Activated CD8-positive, alpha-beta memory T cell treated with anti-CD3 and anti-CD28 coated beads for 4 hours (primary cell): ENCODE measurements around the gene RELT.

ENCODE experiments used
- DNase-seq, 2 donors: peaks; one replicate each; pipeline ENCODE4 v3.0.0-alpha.2; 2020; ENCODE audit warnings: low read depth in 2 of 2

The RELT gene

DNA sequence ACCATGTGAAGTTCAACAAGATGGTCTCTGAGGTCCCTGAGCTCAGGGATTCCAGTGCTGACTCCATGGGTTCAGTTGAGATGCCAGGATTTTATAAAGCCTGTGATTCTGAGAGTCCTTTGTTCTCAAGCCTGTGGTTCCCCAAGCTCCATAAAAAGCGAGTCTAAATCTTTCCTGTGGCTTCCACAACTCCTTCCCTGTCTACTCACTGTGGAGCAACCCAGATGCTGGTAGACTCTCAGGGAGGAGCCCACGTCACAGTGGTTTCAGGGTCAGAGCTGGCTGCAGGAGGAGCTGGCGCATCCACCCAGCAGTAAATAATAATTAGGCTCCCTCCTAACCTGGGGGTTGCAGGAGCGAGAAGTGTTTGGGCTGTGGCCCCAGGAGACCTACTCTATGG, 2.0 kb upstream of the RELT start:
- no peak for DNase-seq

- no peak for DNase-seq
These were observed 404 bp upstream of the RELT start for GRCh38 chr11:73375830-73376159.

GRCh38 chr11:73376803-73377629, 817 bp downstream of the RELT start:
- peak; percentile 24 to 35 for DNase-seq

DNA sequence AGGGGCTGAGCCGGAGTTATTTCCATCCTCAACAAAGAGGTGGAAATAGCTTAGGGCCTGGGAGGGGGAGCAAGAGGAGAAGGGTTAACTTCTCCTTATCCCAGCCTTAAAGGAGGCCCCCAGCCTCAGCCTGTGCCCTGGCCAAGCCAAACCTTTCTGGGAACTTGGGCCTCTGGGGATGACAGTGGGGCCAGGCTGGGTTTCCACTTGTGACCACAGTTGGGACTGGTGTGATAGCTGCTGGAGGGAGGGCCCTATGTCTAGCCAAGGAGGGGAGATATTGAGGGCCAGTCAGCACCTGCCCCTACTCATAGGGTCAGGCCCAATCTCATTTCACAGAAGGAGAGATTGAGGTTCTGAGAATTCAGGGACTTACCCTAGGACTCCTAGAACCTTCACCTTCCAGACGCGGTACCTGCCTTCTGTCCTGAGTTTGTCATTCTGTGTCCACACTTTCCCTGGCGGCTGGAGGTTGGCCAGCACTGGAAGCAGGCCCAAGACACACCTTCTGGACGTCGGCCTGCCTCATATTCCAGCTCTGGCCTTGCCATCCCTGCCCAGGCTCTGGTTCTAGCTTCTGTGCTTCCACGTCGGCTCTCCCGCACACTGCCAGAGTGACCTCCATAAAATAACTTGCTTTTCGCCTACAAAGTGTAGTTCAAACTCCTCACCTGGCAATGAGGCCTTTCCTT, 3.1 kb downstream of the RELT start:
- no peak for DNase-seq

GRCh38 chr11:73380331-73380730, 4.1 kb downstream of the RELT start:
- DNase-seq: no peak

DNA sequence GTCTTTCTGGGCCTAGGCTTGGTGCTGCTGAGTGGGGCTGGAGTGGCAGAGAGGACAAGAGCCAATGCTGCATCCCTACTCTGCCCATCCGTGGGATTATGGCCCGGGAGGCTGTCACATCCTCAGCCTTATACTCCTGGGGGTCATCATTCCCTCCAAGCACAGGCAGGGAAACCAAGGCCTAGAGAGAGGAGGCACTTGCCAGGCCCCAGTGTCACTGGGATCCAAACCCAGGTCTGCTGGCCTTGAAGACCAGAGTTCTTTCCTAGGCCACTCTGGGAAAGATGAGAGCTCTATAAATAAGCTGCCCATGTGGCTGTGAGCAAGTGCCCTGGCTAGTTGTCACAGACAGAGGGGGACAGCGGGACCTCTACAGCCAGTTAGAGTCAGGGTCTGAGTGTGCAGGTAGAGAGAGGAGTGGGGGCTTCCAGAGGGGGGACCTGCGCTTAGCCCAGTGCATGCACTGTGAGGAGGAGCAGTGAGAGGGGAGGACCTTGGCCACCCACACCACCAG, 4.8 kb downstream of the RELT start:
- DNase-seq: no peak

- no peak for DNase-seq
These were observed 5.4 kb downstream of the RELT start for GRCh38 chr11:73381589-73381988.

DNA sequence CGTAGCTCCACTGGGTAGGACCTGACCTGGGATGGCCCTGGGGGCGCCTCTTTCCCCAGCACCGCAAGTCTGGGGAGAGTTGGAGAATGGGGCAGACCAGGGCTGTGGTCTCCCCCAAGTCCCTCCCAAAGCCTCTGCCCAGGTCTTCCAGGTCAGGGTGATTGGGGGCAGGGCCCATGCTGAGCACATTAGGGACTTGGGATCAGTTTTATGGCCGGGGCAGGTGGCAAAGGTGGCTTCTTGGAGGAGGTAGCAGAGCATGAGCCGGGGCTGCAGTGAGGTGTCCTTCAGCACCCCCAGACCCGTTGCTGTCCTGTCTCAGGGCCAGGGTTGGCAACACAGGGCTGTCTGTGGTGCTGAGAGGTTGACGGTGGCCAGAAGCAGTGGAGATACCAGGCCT, 6.0 kb downstream of the RELT start:
- no peak for DNase-seq

DNA sequence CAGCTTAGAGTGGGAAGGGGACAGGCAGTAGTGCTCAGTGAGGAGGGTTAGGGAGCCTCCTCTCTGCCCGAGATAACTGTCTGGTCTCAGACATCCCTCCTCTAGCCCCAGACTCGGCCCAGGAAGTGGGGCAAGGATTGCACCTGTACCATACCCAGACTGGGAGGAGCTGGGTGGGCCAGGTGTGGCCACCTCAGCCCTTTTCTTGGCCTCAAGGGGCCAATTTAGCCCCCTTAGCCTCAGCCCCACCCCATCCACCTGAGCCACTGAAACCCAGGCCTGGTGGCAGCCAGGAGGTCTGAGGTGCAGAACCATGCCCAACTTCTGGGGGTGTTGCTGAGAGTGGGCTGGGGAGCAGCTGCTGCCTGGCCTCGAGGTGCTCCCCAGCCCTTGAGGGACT, 6.5 kb downstream of the RELT start:
- no peak for DNase-seq

DNA sequence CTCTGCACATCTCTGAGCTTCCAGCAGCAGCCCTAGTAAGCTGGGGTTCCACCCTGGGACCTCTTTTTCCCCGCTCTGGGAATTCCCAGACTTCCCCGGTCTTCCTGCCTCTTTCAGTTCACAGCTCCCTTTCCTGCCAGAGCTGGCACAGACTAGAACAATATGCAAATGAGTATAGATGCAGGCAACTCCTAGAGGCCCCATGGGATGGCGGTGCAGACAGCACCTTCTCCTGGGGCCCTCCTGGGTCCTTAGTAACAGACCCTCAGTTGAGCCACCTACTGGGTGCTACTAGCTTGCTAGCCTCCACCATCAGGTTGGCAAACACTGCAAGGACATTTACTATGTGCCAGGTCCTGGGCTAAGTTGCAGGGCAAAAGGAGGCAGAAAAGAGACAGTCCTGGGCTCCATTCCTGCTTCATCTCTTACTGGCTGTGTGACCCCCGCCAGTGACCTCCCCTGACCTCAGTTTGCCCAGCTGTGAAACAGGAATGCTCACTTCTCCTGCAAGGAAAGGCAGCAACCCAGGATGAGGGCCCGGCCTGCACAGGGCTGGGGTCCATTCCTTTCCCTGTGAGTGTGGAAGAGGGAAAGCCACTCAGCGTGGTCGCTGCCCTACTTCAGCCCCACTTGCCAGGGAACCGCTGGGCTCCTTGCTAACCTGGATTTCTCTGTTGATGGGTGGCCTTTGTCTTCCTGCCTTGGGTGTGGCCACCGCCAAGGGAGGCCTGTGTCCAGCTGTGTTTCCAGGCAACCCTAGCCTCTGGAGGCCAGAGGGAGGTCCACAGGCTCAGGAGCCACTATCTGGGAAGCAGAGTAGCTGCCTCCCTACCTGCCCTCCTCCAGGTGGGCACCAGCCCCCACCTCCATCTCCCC, 7.3 kb downstream of the RELT start:
- DNase-seq: no peak

GRCh38 chr11:73384125-73384441, 7.9 kb downstream of the RELT start:
- no peak for DNase-seq

DNA sequence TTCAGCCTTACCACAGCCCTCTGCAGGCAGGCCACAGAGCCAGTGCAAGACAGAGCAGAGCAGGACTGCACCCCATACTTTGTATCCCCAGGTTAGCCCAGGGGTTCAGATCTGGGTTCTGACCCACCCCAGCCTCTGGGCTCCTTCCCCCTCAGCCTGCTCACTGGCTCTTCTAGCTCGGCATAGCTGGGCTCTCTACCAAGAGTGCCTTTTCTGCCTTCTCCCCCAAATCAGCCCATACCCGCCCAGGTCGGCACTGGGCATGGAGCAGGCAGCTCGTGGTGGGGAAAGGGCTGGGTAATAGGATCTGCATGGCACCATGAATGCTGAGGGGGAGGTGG, 8.3 kb downstream of the RELT start:
- DNase-seq: no peak

DNA sequence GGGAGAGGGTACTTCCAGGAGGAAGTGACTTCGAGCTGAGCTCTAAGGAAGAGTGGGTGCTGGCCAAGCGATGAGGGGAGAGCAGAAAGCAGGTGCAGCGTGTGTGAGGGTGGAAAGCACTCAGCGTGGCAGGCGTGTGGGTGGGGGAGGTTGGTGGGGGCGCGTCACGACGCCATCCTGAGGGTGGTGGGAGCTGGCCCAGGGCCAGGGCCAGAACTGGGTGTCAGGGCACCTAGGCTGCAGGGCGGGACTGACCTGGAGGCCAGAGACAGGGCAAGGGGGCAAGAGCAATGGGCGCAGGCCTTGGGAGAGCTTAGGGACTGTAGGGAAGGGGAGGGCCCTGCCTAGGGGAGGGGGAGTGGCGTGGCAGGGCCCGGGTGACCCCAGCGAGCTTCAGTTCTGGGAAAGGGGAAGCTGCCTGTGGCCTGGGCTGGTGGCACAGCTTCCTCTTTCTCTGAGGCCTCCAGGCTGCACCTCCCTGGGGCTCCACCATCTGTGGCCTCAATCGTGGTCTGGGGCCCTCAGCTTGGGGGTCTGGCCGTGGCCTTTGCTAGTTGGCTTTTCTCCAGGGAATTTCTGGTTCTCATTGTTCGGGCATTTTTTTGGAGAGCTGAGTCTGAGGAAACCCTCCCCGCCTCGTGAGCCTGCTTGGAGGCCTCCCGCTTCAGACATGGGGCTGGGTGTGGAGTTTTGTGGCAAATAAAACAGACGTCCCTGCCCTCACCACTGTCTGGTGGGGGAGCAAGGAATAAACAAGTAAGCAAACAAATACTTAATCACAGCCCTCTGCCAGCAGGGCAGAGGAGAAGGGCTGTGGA, 8.9 kb downstream of the RELT start:
- DNase-seq: peak in 1 of 2 donors; percentile 19

GRCh38 chr11:73386016-73386415, 9.8 kb downstream of the RELT start:
- DNase-seq: no peak

DNA sequence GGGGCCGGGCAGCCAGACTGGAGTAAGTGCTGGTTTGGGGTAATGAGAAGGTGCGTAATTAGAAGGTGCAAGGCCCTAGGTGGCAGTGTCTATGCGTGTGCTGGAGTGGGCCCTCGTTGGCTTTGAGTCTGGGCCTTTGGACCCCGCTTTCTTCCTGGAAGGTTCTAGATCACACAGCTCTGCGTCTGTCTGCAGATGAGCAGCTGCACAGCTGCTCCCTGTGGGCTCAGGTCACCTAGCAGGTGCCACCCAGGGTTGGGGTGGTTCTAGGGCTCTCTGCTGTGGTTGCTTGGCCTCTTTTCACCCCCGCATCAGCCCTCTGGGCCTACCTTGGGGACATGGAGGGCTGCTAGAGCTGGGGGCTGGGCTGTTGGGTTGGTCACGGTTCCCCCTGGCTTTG, 10.3 kb downstream of the RELT start:
- DNase-seq: no peak

DNA sequence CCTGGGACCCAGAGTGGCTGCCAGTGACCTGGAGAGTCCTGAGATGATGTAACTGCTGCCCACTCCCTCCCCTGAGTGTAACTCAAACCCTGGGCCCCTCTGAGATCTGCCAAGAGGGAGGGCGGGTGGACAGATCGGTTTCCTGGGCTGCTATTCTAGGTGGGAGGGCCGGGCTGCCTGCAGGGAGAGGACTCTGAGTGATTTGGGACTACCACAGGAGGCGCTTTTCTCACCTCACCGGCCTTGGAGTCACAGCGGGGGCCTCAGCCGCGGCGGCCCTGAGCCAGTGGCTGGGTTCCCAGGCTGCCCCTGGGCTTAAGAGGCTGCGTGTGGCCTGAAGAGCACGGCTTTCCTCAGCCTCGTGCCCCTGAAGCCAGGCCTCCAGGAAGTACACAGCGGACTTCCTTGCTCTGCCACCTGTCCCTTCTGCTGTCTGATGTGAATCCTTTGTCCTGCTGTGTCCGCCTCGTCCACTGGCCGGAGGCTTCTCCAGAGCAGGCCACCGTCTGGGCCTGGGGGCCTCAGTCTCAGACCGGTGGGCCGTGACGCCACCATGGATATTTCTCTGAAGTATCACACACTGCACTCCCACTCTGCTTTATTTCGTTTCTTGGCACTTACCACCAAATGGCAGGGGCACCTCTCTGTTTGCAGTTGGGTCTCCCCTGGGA, 11.5 kb downstream of the RELT start:
- DNase-seq: no peak

DNA sequence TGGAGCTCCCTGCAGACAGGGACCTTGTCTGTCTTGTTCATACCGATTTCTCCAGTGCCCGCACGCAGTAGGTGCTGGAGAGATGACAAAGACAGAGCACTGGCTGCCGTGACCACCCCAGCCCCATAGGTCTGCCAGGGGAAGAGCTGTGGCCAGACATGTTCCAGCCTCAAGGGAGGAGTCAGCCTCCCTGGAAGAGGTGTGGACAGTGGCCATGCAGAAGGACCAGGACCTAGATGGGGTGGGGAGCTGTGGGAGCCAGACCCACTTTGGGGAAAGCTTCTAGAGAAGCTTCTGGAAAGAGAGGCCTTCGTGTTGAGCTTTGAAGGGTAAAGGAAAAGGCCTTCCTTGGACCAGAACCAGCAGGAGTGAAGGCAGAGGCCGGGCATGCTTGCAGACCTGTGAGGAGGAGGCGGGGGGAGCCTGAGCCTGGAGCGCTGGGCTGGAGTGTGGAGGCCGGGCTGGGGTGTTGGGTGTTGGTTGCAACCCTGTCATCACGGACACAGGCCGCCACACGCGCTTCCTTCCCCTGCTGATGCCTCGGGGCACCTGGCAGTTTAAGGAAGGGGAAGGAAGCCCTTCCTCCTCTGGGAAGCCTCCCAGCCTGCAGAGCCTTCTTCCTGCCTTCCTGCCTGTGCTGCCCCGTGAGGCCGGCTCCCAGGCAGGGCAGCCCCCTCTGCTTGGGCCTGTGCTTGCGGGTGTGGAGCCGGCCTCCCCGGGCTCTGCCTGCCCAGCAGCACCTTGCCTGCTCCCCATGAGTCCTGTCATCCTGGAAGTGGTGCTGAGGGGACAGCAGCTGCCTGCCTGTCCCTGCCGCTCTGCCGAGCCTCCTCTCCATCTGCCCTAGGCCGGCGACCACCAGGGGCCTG, 12.3 kb downstream of the RELT start:
- no peak for DNase-seq

DNA sequence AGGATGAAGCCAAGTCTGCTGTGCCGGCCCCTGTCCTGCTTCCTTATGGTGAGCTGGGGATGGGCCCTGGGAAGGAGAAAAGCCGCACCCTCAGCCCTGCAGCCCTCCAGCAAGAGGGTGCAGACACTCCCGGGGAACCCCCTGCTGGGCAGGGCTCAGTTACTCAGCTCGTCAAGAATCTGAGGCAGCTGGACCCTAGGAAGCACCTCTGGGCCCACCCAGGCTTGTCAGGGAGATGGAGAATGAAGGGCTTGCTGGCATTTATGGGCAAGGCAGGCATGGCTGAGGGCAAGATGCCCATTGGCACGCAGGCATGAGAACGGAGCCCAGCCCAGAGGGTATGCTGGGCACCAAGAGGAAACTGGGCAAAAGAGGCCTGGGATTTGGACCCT, 12.9 kb downstream of the RELT start:
- no peak for DNase-seq

GRCh38 chr11:73389916-73390315, 13.7 kb downstream of the RELT start:
- DNase-seq: no peak
